GM10847 (cell line): ENCODE measurements around the gene INSR.

Experiments
- POLR2A ChIP-seq: IDR thresholded peaks from 2 replicates; pipeline ENCODE4 v1.6.1; 2011; ENCODE audit not compliant: insufficient read length; ENCODE audit errors: extremely low read depth

INSR gene

DNA sequence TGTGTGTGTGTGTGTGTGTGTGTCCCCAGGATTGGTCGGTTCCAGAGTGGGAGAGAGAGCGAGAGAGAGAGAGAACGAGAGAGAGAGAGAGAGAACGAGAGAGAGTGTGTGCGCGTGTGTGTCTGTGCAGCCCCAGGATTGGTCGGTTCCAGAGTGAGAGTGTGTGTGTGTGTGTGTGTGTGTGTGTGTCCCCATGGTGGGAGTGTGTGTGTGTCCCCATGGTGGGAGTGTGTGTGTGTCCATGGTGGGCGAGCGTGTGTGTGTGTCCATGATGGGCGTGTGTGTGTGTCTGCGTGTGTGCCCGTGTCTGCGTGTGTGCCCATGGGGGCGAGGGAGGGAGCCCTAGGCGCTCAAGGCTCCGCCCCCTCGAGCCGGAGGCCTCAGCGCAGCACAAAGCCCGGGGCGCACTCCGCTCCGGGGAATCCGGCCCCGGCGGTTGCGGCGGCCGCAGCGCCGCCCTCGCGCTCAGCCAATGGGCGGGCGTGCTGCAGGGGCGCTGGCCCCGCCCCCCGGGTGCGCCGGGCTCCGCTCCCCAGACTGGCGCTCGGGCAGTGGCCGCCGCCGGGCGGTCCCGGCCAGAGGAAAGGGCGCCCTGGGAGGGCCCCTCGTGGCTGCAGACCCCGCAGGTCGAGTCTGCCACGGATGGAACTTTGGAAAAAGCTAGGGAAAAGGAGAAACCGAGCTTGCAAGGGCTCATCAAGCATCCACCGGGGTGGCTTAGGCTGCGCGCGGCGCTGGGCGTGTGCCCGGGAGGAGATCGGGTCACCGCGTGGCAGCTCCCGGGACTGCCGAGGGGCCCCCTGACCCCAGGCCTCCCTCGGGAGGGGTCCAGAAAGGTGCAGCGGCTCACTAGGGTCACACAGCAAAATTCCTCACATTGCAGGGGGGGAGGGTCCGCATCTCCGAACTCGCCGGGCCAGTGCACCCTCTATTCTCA, 96.2 kb downstream of the INSR start:
- peak; percentile 25 for TF ChIP-seq POLR2A

DNA sequence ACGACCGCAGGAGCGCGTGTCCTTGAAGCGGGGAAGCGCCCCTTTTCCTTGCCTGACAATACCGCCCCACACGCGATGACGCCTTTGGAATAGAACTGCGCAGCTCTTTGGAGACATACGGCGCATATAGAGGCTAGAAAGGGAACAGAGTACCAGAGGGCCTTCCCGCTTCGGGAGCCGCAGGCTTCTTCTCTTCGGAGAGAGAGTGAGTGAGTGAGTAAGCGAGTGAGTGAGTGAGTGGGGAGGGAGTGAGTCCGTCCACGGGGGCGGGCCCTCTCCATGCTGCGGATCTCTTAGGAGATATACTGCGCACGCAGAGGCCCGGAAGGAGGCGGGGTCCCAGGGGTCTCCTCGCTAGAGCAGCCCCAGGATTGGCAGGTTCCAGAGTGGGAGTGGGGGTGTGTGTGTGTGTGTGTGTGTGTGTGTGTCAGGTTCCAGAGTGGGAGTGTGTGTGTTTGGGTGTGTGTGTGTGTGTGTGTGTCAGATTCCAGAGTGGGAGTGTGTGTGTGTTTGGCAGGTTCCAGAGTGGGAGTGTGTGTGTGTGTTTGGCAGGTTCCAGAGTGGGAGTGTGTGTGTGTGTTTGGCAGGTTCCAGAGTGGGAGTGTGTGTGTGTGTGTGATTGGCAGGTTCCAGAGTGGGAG, 97.0 kb downstream of the INSR start:
- no peak for TF ChIP-seq POLR2A

- TF ChIP-seq POLR2A, result no peak
Observed at GRCh38 chr19:7196763-7197118, 97.5 kb downstream of the INSR start.

DNA sequence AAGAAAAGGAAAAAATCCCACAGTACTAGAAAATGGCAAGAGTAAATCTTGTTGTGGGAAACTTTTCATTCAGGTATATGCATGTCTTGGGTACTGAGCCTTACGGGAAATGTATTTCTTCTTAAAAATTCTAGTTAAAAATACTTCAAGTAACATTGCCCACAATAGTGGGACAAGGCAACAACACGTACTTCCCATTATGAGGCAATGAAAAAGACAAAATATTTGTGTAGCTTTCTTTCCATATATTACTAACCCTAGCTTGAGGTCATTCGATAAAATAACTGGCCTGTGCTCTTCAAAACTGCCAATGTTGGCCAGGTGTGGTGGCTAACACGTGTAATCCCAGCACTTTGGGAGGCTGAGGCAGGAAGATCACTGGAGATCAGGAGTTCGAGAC, 99.2 kb downstream of the INSR start:
- TF ChIP-seq POLR2A, result no peak

GRCh38 chr19:7194566-7194965, 99.6 kb downstream of the INSR start:
- no peak for TF ChIP-seq POLR2A

GRCh38 chr19:7191946-7192691, 102.1 kb downstream of the INSR start:
- no peak for TF ChIP-seq POLR2A

- TF ChIP-seq POLR2A, result no peak
Observed at GRCh38 chr19:7188698-7189629, 105.2 kb downstream of the INSR start.

DNA sequence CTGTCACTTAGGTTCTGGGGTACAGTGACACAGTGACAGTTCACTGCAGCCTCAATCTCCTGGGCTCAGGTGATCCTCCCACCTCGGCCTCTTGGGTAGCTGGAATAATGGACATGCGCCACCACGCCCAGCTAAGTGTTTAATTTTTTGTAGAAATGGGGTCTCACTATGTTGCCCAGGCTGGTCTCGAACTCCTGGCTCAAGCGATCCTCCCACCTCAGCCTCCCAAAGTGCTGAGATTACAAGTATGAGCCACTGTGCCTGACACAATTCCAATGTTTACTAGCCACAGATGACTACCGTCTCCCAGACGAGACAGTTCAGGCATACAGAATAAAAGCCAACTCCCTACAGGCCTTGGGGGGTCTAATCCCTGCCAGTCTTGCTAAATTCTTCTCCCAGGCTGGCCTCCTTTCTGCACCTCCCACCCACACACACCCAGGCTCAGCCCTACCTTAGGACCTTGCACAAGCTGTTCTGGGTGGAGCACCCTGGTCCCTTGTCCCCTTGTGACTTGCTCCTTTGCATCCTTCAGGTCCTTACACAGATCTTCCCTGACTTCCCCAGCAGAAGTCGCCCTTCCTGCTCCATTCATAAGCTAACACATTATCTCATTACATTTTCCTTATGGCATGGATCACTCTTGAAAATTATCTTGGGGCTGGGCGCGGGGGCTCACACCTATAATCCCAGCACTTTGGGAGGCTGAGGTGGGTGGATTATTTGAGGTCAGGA, 106.4 kb downstream of the INSR start:
- no peak for TF ChIP-seq POLR2A

- no peak for TF ChIP-seq POLR2A
Observed at GRCh38 chr19:7182489-7182888, 111.7 kb downstream of the INSR start.

DNA sequence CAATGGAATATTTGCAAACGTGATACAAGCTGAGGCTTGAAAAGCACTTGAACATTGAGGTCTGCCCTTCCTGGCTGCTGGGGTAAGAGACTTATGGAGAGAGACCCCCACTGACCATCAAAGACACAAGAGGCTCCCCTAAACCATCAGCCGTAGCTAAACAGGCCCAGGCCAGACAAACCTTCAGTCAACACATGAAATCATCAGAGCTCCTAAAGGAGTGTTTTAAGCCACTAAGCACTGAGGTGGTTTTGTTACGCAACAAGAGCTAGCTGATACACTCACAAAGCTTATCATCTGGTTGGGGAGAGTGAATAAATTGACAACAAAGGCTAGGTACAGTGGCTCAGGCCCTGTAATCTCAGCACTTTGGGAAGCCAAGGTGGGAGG, 114.3 kb downstream of the INSR start:
- no peak for TF ChIP-seq POLR2A

GRCh38 chr19:7177926-7178325, 116.3 kb downstream of the INSR start:
- no peak for TF ChIP-seq POLR2A

DNA sequence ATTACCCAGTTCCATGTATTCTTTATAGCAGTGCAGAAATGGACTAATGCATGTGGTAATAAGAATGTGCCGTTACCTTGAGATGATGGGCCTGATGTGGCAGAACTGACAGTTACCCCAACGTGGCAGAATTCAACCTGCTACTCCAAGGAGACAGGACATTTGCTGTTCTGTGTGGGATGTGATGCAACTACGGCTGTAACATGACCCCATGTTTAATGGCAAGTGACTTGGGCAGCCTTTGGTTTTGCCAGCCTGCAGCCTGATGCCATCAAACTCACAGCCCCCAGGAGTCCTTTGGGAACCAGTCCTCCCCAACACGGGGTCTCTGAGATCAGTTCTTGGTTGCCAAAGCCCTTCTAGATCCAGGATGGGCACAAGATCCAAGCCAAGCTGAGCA, 117.4 kb downstream of the INSR start:
- no peak for TF ChIP-seq POLR2A

DNA sequence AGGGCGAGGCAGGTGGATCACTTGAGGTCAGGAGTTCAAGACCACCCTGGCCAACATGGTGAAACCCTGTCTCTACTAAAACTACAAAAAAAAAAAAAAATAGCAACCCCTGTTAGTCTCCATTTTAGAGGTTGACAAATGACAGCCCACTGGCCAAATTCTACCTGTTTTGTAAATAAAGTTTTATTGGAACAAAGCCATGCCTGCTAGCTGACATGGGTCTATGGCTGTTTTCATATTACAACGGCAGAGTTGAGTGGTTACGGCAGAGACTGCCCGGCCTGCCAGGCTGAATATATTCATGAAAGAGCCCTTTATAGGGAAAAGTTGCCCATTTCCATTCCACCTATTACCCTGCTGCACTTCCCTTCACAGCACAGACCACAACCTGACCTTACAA, 121.4 kb downstream of the INSR start:
- no peak for TF ChIP-seq POLR2A

GRCh38 chr19:7170983-7171382, 123.2 kb downstream of the INSR start:
- TF ChIP-seq POLR2A, result no peak
